Measurements from ENCODE around the gene ST6GALNAC2. TPM values are rescaled to one million over a fixed set of nuclear protein-coding genes. Genes with fewer than 3 reads are reported as not detected.
A peak's percentile ranks its signal among the peaks of the same experiment; 100 is the strongest.
"Not testable (repeated sequence)": the region's sequence is repeated elsewhere in the genome, so short reads cannot be mapped to it uniquely, and the experiment has no call there.

Gene ST6GALNAC2
- total RNA-seq (2014; rRNA removed; shearing (Covaris generic)): 14.3 and 30.6 TPM in 2 replicates

DNA sequence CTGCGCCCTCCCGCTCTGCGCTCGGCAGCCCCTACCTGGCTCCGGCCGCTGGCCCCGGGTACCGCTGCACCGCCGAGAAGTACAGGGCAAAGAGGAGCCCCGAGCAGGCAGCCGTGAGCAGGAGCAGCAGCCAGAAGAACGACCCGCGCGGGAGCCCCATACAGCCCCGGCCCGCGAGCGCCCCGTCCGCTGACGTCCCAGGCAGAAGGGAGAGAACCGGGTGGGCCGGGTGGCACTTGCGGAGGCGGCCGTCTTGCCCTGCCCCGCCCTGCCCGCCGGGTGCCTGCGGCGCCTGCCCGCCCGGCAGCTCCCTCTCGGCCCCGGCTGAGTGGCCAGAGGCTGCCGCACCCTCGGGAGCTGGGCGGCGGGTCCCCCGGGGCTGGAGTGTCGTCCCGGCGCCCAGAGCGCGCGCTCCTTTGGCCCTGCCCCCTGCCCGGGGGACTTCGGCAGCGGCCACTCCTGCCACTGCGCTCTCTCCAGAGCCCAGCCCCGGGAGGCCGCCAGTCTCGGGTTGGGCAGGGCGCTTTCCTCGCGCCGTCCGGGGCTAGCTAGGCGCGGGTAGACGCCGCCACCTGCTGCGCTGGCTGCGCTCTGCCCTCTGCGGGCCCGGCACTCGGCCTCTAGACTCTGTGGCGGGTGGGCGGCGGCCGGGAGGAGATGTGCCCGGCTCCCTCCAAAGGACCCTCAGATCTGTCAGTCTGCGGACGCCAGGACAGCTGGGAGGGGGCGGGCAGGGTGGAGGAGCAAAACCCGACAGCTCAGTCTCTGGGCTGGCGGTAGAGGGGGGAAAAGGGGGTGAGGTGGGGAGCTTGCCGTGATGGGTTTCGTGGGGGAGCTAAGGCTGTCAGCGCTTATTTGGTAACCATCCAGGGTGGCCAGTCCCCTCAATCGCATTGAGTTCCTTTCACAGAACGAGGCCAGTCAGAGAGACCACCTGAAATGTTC, at the start of gene ST6GALNAC2:
ST6GALNAC2 (minus strand) TSS at position 212 of the 945 bp plus-strand sequence; CDS start at position 160, 52 bp downstream.
- in situ Hi-C loops (cut with HindIII; ENCODE audit: low sequenced_read_pairs): no loop called here
- DNase-seq (ENCODE audit: low spot score): no peak

GRCh38 chr17:76635039-76635438, 49.4 kb upstream of the ST6GALNAC2 start:
- in situ Hi-C loops (cut with HindIII; ENCODE audit: low sequenced_read_pairs): no loop called here
- DNase-seq (ENCODE audit: low spot score): no peak

GRCh38 chr17:76633628-76634328, 48.1 kb upstream of the ST6GALNAC2 start:
- in situ Hi-C loops (cut with HindIII; ENCODE audit: low sequenced_read_pairs): no loop called here

DNA sequence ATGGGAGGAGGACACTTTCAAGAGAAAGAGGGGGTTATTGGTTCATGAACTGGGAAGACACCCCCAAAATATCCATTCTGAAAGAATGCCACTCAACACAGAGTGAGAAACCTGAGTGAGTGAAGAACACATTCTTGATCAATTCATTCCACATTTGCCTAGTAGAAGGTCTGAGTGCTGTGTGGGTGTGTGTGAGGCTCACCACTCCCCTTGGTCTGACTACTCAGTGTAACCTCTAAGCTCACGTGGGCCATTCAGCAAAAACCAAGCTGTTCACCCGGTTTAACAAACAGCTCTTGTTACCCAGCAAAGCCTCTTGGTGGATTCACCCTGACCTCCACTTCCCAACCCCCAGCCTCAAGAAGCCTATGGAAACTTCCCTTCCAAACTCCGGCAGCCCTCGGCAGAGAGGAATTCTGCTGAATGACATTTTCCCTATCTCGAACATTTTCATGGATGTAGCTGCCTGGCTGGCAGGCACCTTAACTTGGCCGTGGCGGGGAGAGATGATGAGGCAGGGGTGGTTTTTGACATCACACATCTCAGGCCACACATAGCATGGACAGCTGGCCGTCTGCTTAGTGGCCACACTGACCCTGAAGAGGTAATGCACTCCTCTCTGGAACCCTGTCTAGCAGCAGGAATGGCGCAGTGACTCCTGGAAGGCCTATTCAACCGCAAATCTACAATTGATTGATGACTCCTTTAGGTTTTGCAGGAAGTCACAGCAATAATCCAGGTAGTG, 46.3 kb upstream of the ST6GALNAC2 start:
- in situ Hi-C loops (cut with HindIII; ENCODE audit: low sequenced_read_pairs): no loop called here
- DNase-seq (ENCODE audit: low spot score): no peak

More at GRCh38 chr17:76633628-76634328, 48.1 kb upstream of the ST6GALNAC2 start:
- DNase-seq (ENCODE audit: low spot score): no peak

DNA sequence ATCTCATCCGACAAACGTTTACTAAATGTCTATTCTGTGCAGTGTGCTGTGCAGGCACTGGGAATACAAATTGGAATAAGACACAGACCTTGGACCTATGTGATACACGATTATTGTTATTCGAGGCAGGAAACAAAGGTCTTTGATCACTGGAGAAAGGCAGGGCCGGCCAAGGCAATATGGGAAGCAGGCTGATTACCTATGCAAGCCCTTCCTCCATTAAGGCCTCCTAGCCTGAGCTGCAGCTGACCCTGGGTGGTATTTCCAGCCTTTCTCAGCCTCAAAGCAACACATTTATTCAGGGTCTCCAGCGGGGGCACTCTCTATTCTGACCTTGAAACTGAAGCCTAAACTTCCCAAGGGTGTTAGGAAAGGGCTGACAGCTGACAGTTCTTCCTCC, 44.5 kb upstream of the ST6GALNAC2 start:
- in situ Hi-C loops (cut with HindIII; ENCODE audit: low sequenced_read_pairs): no loop called here
- no peak for DNase-seq (ENCODE audit: low spot score)

GRCh38 chr17:76627510-76627909, 41.9 kb upstream of the ST6GALNAC2 start:
- no peak for DNase-seq (ENCODE audit: low spot score)
- in situ Hi-C loops (cut with HindIII; ENCODE audit: low sequenced_read_pairs): no loop called here

GRCh38 chr17:76626442-76626841, 40.8 kb upstream of the ST6GALNAC2 start:
- DNase-seq (ENCODE audit: low spot score): no peak
- in situ Hi-C loops (cut with HindIII; ENCODE audit: low sequenced_read_pairs): no loop called here

GRCh38 chr17:76625496-76625895, 39.8 kb upstream of the ST6GALNAC2 start:
- no peak for DNase-seq (ENCODE audit: low spot score)
- in situ Hi-C loops (cut with HindIII; ENCODE audit: low sequenced_read_pairs): no loop called here

DNA sequence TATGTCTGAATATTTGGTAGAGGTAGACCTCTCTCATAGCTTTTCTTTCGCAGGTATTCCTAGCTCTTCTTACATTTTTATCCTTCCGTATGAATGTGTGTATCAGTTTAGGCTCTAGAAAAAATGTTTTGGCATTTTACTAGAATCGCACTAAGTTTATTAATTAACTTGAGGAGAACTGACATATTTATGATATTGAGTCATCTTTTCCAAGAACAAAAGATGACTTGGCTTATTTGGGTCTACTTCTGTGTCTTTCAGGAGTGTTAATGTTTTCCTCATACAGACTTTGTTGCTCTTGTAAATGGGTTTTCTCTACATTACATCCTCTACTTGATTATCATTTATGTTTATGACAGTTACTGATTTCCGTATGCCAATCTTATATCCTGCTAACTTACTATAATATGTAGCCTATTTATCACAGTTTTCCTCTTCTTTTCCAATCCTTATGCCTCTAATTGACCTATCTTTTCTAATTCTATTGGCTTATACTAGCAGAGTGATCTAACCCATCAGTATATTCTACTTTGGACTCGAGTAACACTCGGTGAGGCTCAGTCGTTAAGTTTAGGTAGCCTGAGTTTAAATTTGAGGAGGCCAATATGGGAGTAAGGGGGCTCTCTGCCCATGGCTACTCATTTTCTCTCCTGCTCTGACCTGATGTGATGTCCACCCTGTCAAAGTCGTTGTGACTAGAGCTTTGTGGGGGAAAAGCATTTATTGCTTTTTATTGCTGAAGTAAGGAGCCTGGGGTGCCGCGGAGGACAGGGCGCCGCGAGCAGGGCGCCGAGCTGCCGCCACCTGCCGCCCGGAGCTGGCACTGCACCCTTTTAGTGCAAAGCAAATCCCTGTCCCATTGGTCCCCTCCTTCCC, 37.8 kb upstream of the ST6GALNAC2 start:
- in situ Hi-C loops (cut with HindIII; ENCODE audit: low sequenced_read_pairs): no loop called here
- peak; percentile 69 for DNase-seq (ENCODE audit: low spot score)

- no peak for DNase-seq (ENCODE audit: low spot score)
- in situ Hi-C loops (cut with HindIII; ENCODE audit: low sequenced_read_pairs): no loop called here
Measured at GRCh38 chr17:76617838-76618237, 32.2 kb upstream of the ST6GALNAC2 start.

- no peak for DNase-seq (ENCODE audit: low spot score)
- in situ Hi-C loops (cut with HindIII; ENCODE audit: low sequenced_read_pairs): no loop called here
Measured at GRCh38 chr17:76614912-76615617, 29.4 kb upstream of the ST6GALNAC2 start.

DNA sequence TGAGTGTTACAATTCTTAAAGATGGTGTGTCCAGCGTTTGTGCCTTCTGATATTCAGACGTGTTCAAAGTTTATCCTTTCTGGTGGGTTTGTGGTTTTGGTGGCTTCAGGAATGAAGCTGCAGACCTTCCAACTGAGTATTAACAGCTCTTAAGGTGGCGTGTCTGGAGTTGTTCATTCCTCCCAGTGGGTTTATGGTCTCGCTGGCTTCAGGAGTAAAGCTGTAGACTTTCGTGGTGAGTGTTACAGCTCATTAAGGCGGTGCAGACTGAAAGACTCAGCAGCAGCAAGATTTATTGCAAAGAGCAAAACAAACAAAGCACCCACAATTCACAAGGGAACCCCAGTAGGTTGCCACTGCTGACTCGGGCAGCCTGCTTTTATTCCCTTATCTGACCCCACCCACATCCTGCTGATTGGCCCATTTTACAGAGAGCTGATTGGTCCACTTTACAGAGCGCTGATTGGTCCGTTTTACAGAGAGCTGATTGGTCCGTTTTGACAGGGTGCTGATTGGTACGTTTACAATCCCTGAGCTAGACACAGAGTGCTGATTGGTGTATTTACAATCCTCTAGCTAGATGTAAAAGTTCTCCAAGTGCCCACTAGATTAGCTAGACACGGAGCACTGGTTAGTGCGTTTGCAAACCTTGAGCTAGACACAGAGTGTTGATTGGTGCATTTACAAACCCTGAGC, 28.6 kb upstream of the ST6GALNAC2 start:
- DNase-seq (ENCODE audit: low spot score); in situ Hi-C loops (cut with HindIII; ENCODE audit: low sequenced_read_pairs): not testable (repeated sequence)

- peak; percentile 69 for DNase-seq (ENCODE audit: low spot score)
- in situ Hi-C loops (cut with HindIII; ENCODE audit: low sequenced_read_pairs): no loop called here
Measured at GRCh38 chr17:76612977-76613851, 27.6 kb upstream of the ST6GALNAC2 start.

GRCh38 chr17:76612465-76612864, 26.8 kb upstream of the ST6GALNAC2 start:
- in situ Hi-C loops (cut with HindIII; ENCODE audit: low sequenced_read_pairs): no loop called here

DNA sequence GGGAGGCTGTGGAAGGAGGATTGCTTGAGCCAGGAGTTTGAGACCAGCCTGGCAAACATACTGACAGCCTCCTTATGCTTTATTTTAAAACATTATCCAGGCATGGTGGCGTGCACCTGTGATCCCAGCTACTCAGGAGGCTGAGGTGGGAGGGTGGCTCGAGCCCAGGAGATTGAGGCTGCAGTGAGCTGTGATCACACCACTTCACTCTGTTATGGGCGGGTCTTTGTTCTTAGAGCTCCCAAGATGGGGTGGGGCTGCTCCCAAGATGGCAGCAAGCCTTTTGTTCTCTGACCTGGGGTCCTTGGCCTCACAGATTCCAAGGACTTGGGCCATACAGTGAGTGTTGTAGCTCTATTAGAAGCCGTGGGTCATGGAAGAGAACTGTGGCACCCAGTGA, 26.1 kb upstream of the ST6GALNAC2 start:
- DNase-seq (ENCODE audit: low spot score): no peak
- in situ Hi-C loops (cut with HindIII; ENCODE audit: low sequenced_read_pairs): no loop called here

More at GRCh38 chr17:76612465-76612864, 26.8 kb upstream of the ST6GALNAC2 start:
- DNase-seq (ENCODE audit: low spot score): no peak

- DNase-seq (ENCODE audit: low spot score); in situ Hi-C loops (cut with HindIII; ENCODE audit: low sequenced_read_pairs): not testable (repeated sequence)
Measured at GRCh38 chr17:76611080-76611749, 25.6 kb upstream of the ST6GALNAC2 start.

Measured in G401 (cell line).